Testis (tissue), 2 donors: Measurements from ENCODE around the gene PTBP3.

Experiments
- CTCF ChIP-seq, 3 experiments: fragments of 450-650 bp in 2 of 3; fragments of 200-600 bp in 1 of 3; sonication (generic) in 1 of 3; IDR thresholded peaks; one replicate each; pipeline ENCODE4 v1.5.1; 2016 to 2019; ENCODE audit warnings: antibody characterized with exemption in 3 of 3, mild to moderate bottlenecking in 2 of 3, moderate library complexity in 1 of 3
- POLR2A ChIP-seq: fragments of 450-650 bp; IDR thresholded peaks from one replicate; pipeline ENCODE4 v1.6.1; 2017; ENCODE audit warnings: antibody characterized with exemption, mild to moderate bottlenecking, moderate library complexity

- TF ChIP-seq CTCF (IDR thresholded peaks at IDR 0.05), result no peak
- TF ChIP-seq POLR2A, result no peak
These were observed 101.2 kb downstream of the PTBP3 start for GRCh38 chr9:112232233-112232632.
